ENCODE measurements around the gene NUDCD3. TPM values are rescaled to one million over a fixed set of nuclear protein-coding genes. Genes with fewer than 3 reads are reported as not detected.

The NUDCD3 gene
- total RNA-seq, 1 experiment from 2014 or later = 117 TPM

- in situ Hi-C loops (cut with HindIII; ENCODE audit: low pct_unique_long_range_greater_than_20kb, low sequenced_read_pairs) (loop anchor here (25.0 kb wide), 1 partner anchor 129 kb away; the partner anchor contains the start of gene YKT6), intact Hi-C loops (cut with micrococcal nuclease; ENCODE audit: unreplicated experiment) (no loop called here)
- ChIA-PET POLR2A (no interaction called here), CTCF (no interaction called here)
- no peaks in the 10 kb centered on the region for H3K4me1 ChIP-seq (ENCODE audit: control insufficient read depth, insufficient read depth, low read length)
- no peak overlapping the region for H3K4me3 ChIP-seq (ENCODE audit: low read depth in 2 of 2, low read length in 2 of 2)
- no TSS peak for BruUV-seq (replicated peaks)
- H3K36me3 ChIP-seq (ENCODE audit: control insufficient read depth, insufficient read depth, low read length) = no peaks in the 10 kb centered on the region
- no peaks in the 10 kb centered on the region; the same call in 1 of the 2 replicates for H3K9me3 ChIP-seq (ENCODE audit: control insufficient read depth, insufficient read depth, low read depth, low read length)
- DNase-seq (ENCODE audit: low read depth, low spot score) (no peak), ATAC-seq (no peak)
- no peak for TF ChIP-seq TCF7L2 (IDR thresholded peaks at IDR 0.05; ENCODE audit: low read depth, low read length)
- TF ChIP-seq SIN3A (IDR thresholded peaks at IDR 0.05; ENCODE audit: borderline replicate concordance, insufficient read depth, low read depth, low read length) = no peak
- TF ChIP-seq, protein P1, sequence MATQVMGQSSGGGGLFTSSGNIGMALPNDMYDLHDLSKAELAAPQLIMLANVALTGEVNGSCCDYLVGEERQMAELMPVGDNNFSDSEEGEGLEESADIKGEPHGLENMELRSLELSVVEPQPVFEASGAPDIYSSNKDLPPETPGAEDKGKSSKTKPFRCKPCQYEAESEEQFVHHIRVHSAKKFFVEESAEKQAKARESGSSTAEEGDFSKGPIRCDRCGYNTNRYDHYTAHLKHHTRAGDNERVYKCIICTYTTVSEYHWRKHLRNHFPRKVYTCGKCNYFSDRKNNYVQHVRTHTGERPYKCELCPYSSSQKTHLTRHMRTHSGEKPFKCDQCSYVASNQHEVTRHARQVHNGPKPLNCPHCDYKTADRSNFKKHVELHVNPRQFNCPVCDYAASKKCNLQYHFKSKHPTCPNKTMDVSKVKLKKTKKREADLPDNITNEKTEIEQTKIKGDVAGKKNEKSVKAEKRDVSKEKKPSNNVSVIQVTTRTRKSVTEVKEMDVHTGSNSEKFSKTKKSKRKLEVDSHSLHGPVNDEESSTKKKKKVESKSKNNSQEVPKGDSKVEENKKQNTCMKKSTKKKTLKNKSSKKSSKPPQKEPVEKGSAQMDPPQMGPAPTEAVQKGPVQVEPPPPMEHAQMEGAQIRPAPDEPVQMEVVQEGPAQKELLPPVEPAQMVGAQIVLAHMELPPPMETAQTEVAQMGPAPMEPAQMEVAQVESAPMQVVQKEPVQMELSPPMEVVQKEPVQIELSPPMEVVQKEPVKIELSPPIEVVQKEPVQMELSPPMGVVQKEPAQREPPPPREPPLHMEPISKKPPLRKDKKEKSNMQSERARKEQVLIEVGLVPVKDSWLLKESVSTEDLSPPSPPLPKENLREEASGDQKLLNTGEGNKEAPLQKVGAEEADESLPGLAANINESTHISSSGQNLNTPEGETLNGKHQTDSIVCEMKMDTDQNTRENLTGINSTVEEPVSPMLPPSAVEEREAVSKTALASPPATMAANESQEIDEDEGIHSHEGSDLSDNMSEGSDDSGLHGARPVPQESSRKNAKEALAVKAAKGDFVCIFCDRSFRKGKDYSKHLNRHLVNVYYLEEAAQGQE (IDR thresholded peaks at IDR 0.05; ENCODE audit: insufficient read depth in 1 of 2, low read depth in 2 of 2, low read length in 1 of 2) = no peak
- no peak for TF ChIP-seq POLR2AphosphoS5 (IDR thresholded peaks at IDR 0.05; ENCODE audit: low read depth, low read length)
- TF ChIP-seq CTCF (IDR thresholded peaks at IDR 0.05) = no peak
- H3K27me3 ChIP-seq (ENCODE audit: control insufficient read depth, insufficient read depth, low read length) = peaks cover 17% of the 10 kb centered on the region
- H3K27ac ChIP-seq (ENCODE audit: low read length) = no peak overlapping the region
Observed at GRCh38 chr7:44341401-44341800, 149.1 kb downstream of the NUDCD3 start.

- Histone ChIP-seq H3K4me1 (ENCODE audit: control insufficient read depth, insufficient read depth, low read length) (no peaks in the 10 kb centered on the region), H3K9me3 (ENCODE audit: control insufficient read depth, insufficient read depth, low read depth, low read length) (no peaks in the 10 kb centered on the region; the same call in 1 of the 2 replicates), H3K4me3 (ENCODE audit: low read depth in 2 of 2, low read length in 2 of 2) (no peak overlapping the region), H3K27ac (ENCODE audit: low read length) (no peak overlapping the region), H3K27me3 (ENCODE audit: control insufficient read depth, insufficient read depth, low read length) (peaks cover 17% of the 10 kb centered on the region), H3K36me3 (ENCODE audit: control insufficient read depth, insufficient read depth, low read length) (no peaks in the 10 kb centered on the region)
- DNase-seq (ENCODE audit: low read depth, low spot score) (no peak), ATAC-seq (no peak)
- CTCF ChIA-PET = no interaction called here
- in situ Hi-C loops (cut with HindIII; ENCODE audit: low pct_unique_long_range_greater_than_20kb, low sequenced_read_pairs) = loop anchor here (25.0 kb wide), 1 partner anchor 126 kb away; the partner anchor contains the start of gene YKT6
- no TSS peak for BruUV-seq (replicated peaks)
- TF ChIP-seq, protein P1 (IDR thresholded peaks at IDR 0.05; ENCODE audit: insufficient read depth in 1 of 2, low read depth in 2 of 2, low read length in 1 of 2) = no peak
- no peak for TF ChIP-seq SIN3A (IDR thresholded peaks at IDR 0.05; ENCODE audit: borderline replicate concordance, insufficient read depth, low read depth, low read length)
- no peak for TF ChIP-seq POLR2AphosphoS5 (IDR thresholded peaks at IDR 0.05; ENCODE audit: low read depth, low read length)
- no peak for TF ChIP-seq TCF7L2 (IDR thresholded peaks at IDR 0.05; ENCODE audit: low read depth, low read length)
- TF ChIP-seq CTCF (IDR thresholded peaks at IDR 0.05) = no peak
- intact Hi-C loops (cut with micrococcal nuclease; ENCODE audit: unreplicated experiment) = no loop called here
- POLR2A ChIA-PET = no interaction called here
Observed at GRCh38 chr7:44338600-44338999, 151.9 kb downstream of the NUDCD3 start.
